OCI-LY1 (cell line): ENCODE results near the gene RBM20.

Source experiments
- CTCF ChIP-seq: fragments of 200-600 bp; sonication (generic), shearing (Covaris generic); IDR thresholded peaks from 2 replicates; pipeline ENCODE4 v1.5.1; 2017; ENCODE audit warnings: mild to moderate bottlenecking, antibody characterized with exemption, low read length, moderate library complexity, mixed read lengths
- EZH2 ChIP-seq: fragments of 200-600 bp; sonication (generic), shearing (Covaris generic); IDR thresholded peaks from 2 replicates; pipeline ENCODE4 v1.8.0; 2017; ENCODE audit warnings: borderline replicate concordance, mixed run types, mild to moderate bottlenecking, antibody characterized with exemption, low read length, moderate library complexity, mixed read lengths

GRCh38 chr10:110661292-110661691 is 17.2 kb downstream of the RBM20 start:
- TF ChIP-seq CTCF: no peak
- no peak for TF ChIP-seq EZH2
